HUES6 (cell line): Measurements from ENCODE around the gene SERPINA12.

Source experiments
- H3K27ac ChIP-seq: 2 replicates; pipeline ENCODE4 v1.7.0; 2013; ENCODE audit warnings: low read depth, mild to moderate bottlenecking, low read length, inconsistent platforms
- H3K27me3 ChIP-seq: 2 replicates; pipeline ENCODE4 v1.6.1; 2013; ENCODE audit warnings: low read length; ENCODE audit not compliant: control insufficient read depth, insufficient read depth
- H3K36me3 ChIP-seq: 2 replicates; pipeline ENCODE4 v1.6.1; 2013; ENCODE audit warnings: low read length; ENCODE audit not compliant: control insufficient read depth, insufficient read depth
- H3K4me1 ChIP-seq: 2 replicates; pipeline ENCODE4 v1.6.1; 2013; ENCODE audit warnings: low read length; ENCODE audit not compliant: control insufficient read depth, insufficient read depth
- H3K4me3 ChIP-seq: 2 replicates; pipeline ENCODE4 v1.5.1; 2013; ENCODE audit warnings: low read depth, low read length
- H3K9ac ChIP-seq: one replicate; pipeline ENCODE4 v1.6.1; 2013; ENCODE audit warnings: mild to moderate bottlenecking, low read length
- H3K9me3 ChIP-seq: 2 replicates; pipeline ENCODE4 v1.6.1; 2013; ENCODE audit warnings: low read depth, low read length; ENCODE audit not compliant: control insufficient read depth, insufficient read depth

SERPINA12 gene

DNA sequence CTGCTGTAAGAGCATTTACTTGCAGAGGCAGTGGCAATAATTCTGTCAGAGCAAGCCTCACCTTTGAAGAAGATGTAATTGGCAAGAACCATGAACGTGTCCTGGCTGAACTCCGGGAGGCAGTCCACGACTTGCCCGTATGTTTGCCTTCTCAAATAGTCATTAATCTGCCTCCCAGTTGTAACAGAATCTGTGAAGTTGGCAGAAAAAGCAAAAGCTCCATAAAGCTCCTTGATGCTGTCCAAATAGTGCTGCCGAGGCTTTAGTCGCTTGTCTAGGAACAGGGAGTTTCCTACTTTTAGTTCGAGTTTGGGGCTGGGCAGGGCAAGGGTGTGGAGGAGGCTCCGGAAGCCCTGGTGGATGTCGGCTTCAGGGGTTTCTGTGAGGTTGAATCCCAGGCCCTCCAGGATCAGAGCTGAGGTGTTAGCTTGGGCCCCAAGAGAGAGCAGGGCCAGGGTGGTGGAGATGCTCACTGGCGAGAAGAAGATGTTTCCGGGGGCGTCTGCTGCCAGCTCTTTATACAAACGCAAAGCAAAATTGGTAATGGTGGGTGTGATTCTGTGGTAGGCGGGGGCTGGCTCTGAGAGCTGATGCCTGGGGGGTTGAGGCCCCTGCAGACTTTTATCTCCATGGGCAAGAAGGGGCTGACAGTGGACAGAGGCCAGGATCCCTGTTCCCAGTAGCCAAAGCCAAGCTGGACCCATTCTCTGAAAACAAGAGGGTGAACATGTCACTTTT, 61.0 kb downstream of the SERPINA12 start:
- Histone ChIP-seq H3K9ac (no peak overlapping the region), H3K4me1 (peaks cover 28% of the 10 kb centered on the region), H3K27ac (no peak overlapping the region), H3K4me3 (no peak overlapping the region), H3K27me3 (no peaks in the 10 kb centered on the region; the same call in 1 of the 2 replicates), H3K36me3 (no peaks in the 10 kb centered on the region), H3K9me3 (no peaks in the 10 kb centered on the region)

- H3K27ac ChIP-seq: no peak overlapping the region
- no peak overlapping the region for H3K4me3 ChIP-seq
- no peaks in the 10 kb centered on the region for H3K9me3 ChIP-seq
- no peak overlapping the region for H3K9ac ChIP-seq
- no peaks in the 10 kb centered on the region for H3K36me3 ChIP-seq
- no peaks in the 10 kb centered on the region; the same call in 1 of the 2 replicates for H3K27me3 ChIP-seq
- peaks cover 20% of the 10 kb centered on the region for H3K4me1 ChIP-seq
These were observed 62.1 kb downstream of the SERPINA12 start for GRCh38 chr14:94447206-94447605.

DNA sequence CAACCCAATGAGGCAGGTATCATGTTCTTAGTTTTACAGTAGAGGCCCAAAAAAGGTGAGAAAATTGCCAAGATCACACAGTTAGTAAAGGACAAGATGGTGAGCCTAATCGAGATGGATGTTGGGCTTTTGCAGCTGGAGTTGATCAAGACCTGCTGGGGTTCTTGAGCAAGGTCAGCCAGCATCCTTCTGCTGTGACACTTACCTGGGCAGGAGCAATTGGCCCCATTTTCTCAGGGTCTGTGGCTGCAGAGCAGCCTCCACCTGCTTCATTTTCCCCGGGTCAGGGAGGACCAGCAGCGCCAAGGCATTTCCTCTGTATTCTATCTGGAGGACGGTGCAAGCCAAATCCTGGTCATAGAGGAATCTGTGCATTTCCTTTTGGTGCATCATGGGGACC, 63.1 kb downstream of the SERPINA12 start:
- Histone ChIP-seq H3K9ac (no peak overlapping the region), H3K27me3 (no peaks in the 10 kb centered on the region; the same call in 1 of the 2 replicates), H3K4me1 (peaks cover 10% of the 10 kb centered on the region), H3K36me3 (no peaks in the 10 kb centered on the region), H3K9me3 (no peaks in the 10 kb centered on the region), H3K27ac (no peak overlapping the region), H3K4me3 (no peak overlapping the region)

DNA sequence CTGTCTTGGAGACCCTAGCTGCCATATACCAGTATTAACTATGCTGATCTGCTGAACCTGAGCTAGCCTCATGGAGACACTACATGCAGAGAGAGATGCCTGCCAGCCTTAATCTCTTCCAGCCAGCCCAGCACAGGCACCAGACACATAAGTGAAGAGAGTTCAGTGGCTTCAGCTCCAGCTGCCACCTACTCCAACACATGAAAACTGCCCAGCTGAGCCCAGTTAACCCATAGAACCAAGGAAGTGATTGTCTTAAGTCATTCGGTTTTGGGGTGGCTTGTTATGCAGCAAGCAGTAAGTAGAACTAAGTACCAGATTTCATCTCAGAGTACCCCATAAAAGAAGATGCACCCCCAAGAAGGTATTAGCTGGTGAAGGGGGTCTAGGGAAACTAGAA, 64.3 kb downstream of the SERPINA12 start:
- Histone ChIP-seq H3K36me3 (no peaks in the 10 kb centered on the region), H3K4me3 (no peak overlapping the region), H3K27me3 (no peaks in the 10 kb centered on the region), H3K9ac (no peak overlapping the region), H3K4me1 (no peaks in the 10 kb centered on the region), H3K9me3 (no peaks in the 10 kb centered on the region), H3K27ac (no peak overlapping the region)

DNA sequence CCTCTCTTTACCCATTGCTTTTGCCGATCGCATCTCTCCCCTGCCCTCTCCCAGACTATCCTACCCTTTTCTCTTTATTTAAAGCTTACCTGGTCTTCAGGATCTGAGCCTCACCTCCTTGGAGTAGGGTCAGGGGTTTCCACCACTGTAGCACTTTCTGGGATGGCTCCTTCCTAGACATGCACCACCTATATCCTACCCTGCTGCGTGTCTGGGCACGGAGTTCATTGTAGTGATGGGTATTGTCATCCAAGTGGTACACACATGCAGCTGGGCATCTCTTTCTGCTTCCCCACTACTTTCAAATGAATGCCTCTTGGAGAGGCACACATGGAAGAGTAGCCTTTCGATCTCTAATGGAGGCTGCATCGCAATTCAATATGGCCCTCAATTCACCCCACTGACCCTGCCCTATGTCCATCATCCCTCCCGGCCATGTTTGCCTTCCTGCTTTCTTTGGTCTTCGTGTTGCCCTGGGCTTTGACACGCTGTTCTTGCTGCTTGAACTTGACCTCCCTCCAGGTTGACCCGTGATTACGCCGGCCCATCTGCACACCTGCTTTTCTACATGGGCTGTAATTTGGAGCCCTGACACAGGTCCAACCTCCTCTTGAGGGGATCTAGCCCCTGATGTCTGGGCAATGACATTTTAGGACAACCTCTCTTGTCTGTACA, 67.6 kb downstream of the SERPINA12 start:
- H3K9me3 ChIP-seq: peaks cover 4% of the 10 kb centered on the region; the same call in 1 of the 2 replicates
- no peaks in the 10 kb centered on the region for H3K27me3 ChIP-seq
- H3K9ac ChIP-seq: no peak overlapping the region
- H3K36me3 ChIP-seq: no peaks in the 10 kb centered on the region
- H3K4me1 ChIP-seq: no peaks in the 10 kb centered on the region
- no peak overlapping the region for H3K4me3 ChIP-seq
- no peak overlapping the region for H3K27ac ChIP-seq

- Histone ChIP-seq H3K27me3 (no peaks in the 10 kb centered on the region), H3K36me3 (no peaks in the 10 kb centered on the region), H3K9me3 (peaks cover 9% of the 10 kb centered on the region; the same call in 1 of the 2 replicates), H3K9ac (no peak overlapping the region), H3K4me3 (no peak overlapping the region), H3K4me1 (no peaks in the 10 kb centered on the region), H3K27ac (no peak overlapping the region)
These were observed 68.1 kb downstream of the SERPINA12 start for GRCh38 chr14:94441130-94441529.

DNA sequence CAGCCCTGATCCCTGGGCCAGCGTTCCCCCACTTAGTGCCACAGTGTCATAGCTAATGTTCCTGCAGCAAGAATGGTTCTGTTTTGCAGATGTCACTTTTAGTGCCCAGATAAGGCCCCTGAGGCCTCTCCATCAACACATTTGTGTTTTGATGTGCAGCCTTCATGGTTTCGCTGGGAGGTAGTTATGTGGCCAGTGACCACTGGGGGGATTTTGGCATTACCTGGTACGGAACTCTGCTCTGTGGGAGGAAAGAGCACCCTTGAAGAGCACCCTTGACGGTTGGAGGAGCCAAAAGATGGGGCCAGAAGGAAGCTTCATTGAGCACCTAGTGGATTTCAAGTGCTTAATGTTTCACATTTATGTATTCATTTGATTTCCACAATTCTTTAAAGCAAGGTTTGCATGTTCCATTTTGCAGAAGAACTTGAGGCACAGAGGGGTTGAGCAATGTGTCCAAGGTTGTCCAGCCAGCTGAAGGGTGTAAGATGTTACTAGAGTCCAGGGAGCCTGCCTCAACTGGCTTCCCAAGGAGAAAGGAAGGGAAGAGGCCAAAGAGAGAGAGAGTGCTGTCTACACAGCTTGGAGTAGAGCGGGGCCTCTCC, 69.7 kb downstream of the SERPINA12 start:
- Histone ChIP-seq H3K27me3 (no peaks in the 10 kb centered on the region), H3K9ac (no peak overlapping the region), H3K9me3 (peaks cover 11% of the 10 kb centered on the region; the same call in 1 of the 2 replicates)

More for the DNA sequence above, 69.7 kb downstream of the SERPINA12 start:
- Histone ChIP-seq H3K4me3 (no peak overlapping the region), H3K27ac (no peak overlapping the region), H3K36me3 (no peaks in the 10 kb centered on the region), H3K4me1 (no peaks in the 10 kb centered on the region)
